Melanocyte of skin (primary cell): ENCODE measurements around the gene PDXP. TPM values are rescaled to one million over a fixed set of nuclear protein-coding genes. Genes with fewer than 3 reads are reported as not detected.

Experiments used
- small RNA-seq, 2 donors: library from RNA; depleted of rRNA; stranded (forward); fragments of <200 nt; gene quantifications; one replicate each; pipeline ENCODE3, GENCODE V24; 2012
- total RNA-seq, 2 donors: library from RNA; depleted of rRNA; stranded (reverse); fragments of >200 nt; gene quantifications; 2 replicates each; pipeline ENCODE4 v1.2.3, GENCODE V29; 2012

The PDXP gene, protein sequence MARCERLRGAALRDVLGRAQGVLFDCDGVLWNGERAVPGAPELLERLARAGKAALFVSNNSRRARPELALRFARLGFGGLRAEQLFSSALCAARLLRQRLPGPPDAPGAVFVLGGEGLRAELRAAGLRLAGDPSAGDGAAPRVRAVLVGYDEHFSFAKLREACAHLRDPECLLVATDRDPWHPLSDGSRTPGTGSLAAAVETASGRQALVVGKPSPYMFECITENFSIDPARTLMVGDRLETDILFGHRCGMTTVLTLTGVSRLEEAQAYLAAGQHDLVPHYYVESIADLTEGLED
- 10 to 100 TPM; 23.4 to 30.6 TPM for total RNA-seq

DNA sequence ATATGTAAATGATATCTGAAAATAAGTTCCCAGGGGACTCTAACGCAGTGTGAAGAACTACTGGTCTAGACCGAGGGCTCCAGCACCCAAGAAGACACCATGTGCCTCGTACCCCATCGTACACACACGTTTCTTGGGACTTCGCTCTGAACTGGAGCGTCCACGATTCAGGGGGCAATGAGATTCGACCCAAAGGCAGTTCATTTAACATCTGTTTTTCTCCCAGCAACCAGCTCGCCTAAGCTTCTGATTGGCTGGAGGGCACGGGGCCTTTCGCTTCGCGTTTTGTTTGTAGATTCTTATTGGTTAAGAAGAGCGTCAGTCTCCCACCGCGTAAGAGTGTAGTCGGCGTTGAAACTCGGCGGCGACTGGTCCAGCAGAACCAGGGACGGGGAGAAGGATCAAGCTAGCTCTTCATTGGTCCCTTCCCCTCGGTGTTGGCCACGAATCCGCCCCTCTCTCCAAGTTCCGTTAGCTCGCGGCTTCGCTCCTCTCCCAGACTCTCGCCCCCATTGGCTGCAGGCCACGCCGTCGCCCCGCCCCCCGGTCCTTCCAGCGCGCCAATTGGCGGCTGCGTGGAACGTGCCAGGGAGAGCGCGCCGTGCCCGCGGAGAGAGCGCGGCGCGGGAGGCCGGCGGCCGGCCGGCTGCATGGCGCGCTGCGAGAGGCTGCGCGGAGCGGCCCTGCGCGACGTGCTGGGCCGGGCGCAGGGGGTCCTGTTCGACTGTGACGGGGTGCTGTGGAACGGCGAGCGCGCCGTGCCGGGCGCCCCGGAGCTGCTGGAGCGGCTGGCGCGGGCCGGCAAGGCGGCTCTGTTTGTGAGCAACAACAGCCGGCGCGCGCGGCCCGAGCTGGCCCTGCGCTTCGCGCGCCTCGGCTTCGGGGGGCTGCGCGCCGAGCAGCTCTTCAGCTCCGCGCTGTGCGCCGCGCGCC lies at the start of gene PDXP:
Gene PDXP (plus strand): TSS at position 591 of the 933 bp plus-strand sequence. CDS start 60 bp downstream, at position 651.

GRCh38 chr22:37639070-37639760 lies 19.3 kb upstream of the PDXP start, which contains the start of gene SH3BP1:
Gene SH3BP1, plus strand, starts transcription at chr22:37639669. Its CDS starts 119 bp downstream, at chr22:37639788.

GRCh38 chr22:37674951-37675929 lies 16.7 kb downstream of the PDXP start, which contains the start of gene LGALS1:
Gene LGALS1, plus strand, starts transcription at chr22:37675636. Its CDS starts 67 bp downstream, at chr22:37675703.

GRCh38 chr22:37686002-37686982 lies 27.8 kb downstream of the PDXP start, which contains the start of gene NOL12:
Gene NOL12, plus strand, starts transcription at chr22:37686343. Its CDS starts 50 bp downstream, at chr22:37686393.

DNA sequence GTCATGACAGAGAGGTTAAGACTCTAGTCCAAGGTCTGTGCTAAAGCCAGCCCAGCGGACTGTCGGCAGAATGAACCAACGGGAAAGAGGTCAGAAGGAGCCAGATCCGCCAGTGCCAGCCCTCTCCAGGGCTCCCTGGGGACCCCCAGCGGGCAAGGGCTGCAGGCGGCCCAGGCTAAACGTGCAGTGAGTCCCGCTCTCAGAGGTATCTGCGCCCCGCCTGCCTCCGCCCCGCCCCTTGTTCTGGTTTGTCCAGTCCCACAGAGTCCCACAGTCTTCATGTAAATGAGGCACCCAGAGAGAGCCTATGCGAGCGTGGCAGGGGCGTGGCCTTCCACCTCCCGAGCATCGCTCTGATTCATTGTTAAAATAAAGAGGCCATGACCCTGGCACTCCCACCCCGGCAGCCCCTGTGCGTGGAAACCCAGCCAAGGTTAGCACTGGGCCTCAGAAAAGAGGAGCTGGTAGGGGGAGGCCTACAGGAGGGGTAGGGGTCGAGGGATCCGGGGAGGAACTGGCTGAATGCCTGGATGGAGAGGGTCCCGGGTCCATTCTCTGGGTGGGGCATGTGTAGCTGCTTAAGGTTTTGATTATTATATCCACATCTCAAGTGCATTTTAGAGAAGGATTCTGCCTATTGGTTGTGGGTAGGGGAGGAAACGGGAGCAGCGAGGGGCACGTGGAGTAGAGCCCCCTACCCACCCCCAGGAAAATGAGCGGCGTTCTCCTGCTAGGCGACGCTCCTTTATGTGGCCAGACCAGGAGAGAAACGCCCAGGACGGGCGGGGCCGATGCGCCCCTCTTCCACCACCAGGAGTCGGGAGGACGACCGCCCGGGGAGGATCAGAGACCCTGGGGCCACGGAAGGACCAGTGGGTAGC lies 38.4 kb downstream of the PDXP start, which contains the start of gene TRIOBP:
Gene TRIOBP (plus strand): TSS at position 392 of the 881 bp plus-strand sequence. CDS start 4,318 bp downstream, outside the sequence.

Small RNA genes within 50 kb of the gene (small RNA-seq; reads per million reads assigned to genes)
- 0 reads per million in 2 donors for gene RN7SL385P

Other genes with a start within 250 kb of the PDXP start
- not detected for gene ELFN2, start 231.2 kb upstream of the PDXP start, total RNA-seq
- not detected for gene MFNG, start 172.3 kb upstream of the PDXP start, total RNA-seq
- gene CARD10, start 139.3 kb upstream of the PDXP start, total RNA-seq = under 1 TPM in 1 of 2 donors, not detected in 1; 1.00 TPM
- 10 to 100 TPM; 18.3 to 23.4 TPM for gene CDC42EP1, start 98.2 kb upstream of the PDXP start, total RNA-seq
- not detected for gene LGALS2, start 78.6 kb upstream of the PDXP start, total RNA-seq
- gene GGA1, start 49.9 kb upstream of the PDXP start, total RNA-seq = 10 to 100 TPM; 53.6 to 57.8 TPM
- gene SH3BP1, start 19.1 kb upstream of the PDXP start, total RNA-seq = 10 to 100 TPM in 1 of 2 donors, 1 to 10 TPM in 1; 2.1 to 18.6 TPM
- gene LGALS1, start 16.9 kb downstream of the PDXP start, total RNA-seq = 1,000 to 10,000 TPM; 1,804 to 2,514 TPM
- 10 to 100 TPM; 14.1 to 38.0 TPM for gene NOL12, start 27.6 kb downstream of the PDXP start, total RNA-seq
- gene TRIOBP, start 38.3 kb downstream of the PDXP start, total RNA-seq = 10 to 100 TPM; 40.6 to 54.6 TPM
- gene GCAT, start 149.2 kb downstream of the PDXP start, total RNA-seq = 10 to 100 TPM in 1 of 2 donors, 1 to 10 TPM in 1; 9.6 to 16.7 TPM
- gene GALR3, start 164.7 kb downstream of the PDXP start, total RNA-seq = not detected
- gene ANKRD54, start 185.6 kb downstream of the PDXP start, total RNA-seq = 10 to 100 TPM; 78.3 to 82.6 TPM
- gene EIF3L, start 190.7 kb downstream of the PDXP start, total RNA-seq = 100 to 1,000 TPM; 159 to 240 TPM
- 10 to 100 TPM; 24.8 to 33.6 TPM for gene MICALL1, start 247.6 kb downstream of the PDXP start, total RNA-seq